Activated T-helper 9 cell treated with anti-CD3 and anti-CD28 coated beads, Interleukin-2, amount 50 U/mL, for 16 hours (primary cell): ENCODE measurements around the gene HSFX1.
"Not testable (repeated sequence)": the region's sequence is repeated elsewhere in the genome, so short reads cannot be mapped to it uniquely, and the experiment has no call there.

Source experiments
- DNase-seq: peaks from one replicate; pipeline ENCODE4 v3.0.0-alpha.2; 2020; ENCODE audit warnings: low read depth

HSFX1 gene, protein sequence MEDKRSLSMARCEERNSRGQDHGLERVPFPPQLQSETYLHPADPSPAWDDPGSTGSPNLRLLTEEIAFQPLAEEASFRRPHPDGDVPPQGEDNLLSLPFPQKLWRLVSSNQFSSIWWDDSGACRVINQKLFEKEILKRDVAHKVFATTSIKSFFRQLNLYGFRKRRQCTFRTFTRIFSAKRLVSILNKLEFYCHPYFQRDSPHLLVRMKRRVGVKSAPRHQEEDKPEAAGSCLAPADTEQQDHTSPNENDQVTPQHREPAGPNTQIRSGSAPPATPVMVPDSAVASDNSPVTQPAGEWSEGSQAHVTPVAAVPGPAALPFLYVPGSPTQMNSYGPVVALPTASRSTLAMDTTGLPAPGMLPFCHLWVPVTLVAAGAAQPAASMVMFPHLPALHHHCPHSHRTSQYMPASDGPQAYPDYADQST

DNA sequence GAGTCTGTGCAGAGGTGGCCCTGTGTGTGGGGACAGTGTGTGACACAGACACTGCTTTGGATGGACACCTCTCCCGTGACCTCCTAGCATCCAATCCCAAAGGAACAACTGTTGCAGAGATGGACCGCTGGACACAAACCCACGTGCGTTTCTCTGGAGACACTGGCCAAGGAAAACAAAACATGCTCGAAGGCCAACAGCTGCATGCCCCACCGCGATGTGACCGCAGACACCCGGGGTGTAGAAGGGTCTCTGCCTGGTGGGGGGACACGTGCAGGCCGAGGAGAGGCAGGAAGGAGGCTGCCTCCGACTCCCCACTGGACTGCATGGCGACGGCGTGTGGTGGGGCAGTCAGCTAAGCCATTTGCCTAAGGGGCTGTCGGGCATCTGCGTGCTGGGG, at the start of gene HSFX1:
Gene HSFX1, plus strand, starts transcription at position 301 of the 400 bp plus-strand sequence. CDS start 614 bp downstream, outside the sequence.
- not testable (repeated sequence) for DNase-seq

DNA sequence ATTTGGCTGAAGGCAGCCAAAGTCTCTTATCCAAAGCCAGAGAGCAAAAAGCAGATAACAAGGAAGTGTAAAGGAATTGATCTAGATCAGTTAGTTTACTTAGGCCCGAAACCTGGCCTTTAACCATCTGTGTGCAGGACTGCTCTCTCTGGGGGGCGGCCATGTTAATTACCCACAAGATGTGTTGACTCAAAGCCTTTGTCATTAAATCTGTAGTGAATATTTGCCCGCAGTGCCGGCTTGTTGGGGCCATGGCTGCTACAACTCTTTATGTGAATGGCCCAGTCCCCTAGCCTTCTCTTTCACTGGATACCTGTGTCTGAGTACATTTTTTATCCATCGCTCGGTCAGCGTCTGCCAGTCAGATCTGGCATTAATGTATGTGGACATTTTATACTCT, 46.6 kb upstream of the HSFX1 start:
- DNase-seq: not testable (repeated sequence)

DNA sequence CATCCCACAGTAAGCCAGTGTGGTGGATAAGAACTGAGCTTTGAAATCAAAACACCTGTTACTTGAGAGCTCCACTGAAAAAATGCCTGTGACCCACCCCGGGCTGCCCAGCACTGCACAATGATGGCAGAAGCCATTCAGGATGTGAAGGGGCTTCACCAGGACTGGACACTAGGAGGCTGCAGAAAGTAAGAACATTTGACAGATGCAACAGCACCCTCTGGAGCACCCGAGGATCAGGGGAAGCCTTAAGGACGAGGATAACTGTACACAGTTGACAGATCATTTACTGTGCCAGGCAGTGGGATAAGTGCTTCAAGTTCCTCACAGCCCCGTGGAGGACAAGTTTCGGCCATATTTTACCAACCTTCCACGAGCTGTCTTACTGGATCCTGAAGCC, 31.6 kb upstream of the HSFX1 start:
- not testable (repeated sequence) for DNase-seq

DNA sequence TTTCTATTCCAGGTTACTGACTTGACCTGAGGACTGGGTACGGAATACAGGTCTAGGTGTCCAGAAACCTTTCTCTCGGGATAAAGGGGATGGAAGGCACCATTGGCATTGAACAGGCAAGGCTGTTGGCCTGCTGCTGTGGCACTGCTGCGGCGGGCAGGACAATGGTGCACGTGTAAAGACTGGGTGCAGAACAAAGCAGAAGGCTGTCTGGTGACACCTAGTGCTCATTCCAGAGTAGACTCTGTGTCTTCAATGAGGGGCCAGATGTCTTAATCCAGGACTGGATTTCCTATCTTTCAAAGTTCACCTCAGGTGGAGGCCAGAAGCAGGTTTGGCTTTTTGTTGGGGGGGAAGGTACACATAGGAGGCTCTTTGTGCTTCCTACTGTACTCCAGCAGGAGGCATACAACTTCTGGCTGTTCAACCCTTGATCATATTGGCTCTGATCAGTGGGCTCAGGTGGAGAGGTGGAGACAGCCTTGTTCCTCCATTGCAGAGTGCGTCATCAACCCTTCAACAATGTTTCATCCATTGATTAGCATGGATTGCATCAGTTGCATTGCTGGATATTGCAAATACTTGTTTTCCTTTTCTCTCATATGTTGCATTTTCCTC, 27.4 kb upstream of the HSFX1 start:
- not testable (repeated sequence) for DNase-seq

DNA sequence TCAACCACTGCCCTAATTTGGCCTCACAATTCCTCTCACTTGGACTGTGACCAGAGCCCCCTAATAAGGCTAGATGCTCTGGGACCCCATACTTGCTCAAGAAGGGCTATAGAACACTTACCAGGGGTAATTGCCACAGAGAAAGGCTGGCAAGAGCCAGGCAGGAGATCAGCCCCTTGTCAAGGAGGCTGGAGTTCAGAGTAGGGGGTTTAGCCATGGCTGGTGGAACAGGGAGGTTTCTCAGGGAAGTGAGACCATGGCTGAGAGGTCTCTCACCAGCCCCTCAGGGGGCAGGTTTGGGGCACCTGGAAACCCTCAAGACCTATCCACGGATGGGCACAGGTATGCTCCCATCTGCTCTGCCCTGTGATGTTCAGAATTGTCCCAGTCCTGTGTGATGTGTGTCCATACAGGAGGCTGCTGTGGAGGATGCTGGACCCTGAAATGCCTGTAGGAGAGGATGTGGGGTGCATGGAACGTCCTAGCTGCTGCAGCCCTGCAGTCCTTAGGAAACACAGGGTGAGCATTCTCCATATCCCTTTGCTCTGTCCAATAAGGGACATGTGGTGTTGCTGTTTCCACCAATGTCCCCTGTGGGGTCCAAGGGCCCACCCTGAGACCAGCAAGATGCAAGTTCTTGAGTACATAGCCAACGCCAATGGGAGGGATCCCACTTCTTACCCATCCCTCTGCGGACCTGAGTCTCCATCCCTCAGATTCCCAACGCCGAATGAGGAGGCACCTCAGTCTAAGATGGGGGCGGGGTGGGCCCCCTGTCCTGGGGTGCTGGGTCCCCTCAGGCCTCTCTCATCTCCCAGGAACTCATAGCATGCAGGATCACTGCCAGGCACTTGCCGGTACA, 16.4 kb upstream of the HSFX1 start:
- no peak for DNase-seq

DNA sequence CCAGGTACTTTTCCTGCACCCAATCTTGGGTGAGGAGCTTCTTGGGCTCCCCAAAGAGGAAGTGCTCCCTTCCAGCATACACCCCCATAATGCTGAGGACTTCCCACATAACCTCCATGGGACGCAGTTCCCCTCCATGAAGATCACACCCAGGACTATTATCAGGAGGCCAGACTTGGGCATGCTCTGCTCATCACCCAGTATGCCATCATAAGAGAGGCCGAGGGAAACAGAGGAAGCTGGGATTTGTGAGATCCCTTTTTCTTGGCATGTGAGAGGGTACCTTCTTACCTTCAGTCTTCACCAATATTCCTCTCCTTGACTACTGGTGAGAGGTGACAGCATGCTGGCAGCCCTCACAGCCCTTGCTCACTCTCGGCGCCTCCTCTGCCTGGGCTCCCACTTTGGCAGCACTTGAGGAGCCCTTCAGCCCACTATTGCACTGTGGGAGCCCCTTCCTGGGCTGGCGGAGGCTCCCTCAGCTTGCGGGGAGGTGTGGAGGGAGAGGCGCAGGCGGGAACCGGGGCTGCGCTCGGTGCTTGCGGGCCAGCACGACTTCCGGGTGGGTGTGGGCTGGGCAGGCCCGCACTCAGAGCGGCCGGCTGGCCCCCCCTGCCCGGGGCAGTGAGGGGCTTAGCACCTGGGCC, 15.7 kb upstream of the HSFX1 start:
- no peak for DNase-seq

DNA sequence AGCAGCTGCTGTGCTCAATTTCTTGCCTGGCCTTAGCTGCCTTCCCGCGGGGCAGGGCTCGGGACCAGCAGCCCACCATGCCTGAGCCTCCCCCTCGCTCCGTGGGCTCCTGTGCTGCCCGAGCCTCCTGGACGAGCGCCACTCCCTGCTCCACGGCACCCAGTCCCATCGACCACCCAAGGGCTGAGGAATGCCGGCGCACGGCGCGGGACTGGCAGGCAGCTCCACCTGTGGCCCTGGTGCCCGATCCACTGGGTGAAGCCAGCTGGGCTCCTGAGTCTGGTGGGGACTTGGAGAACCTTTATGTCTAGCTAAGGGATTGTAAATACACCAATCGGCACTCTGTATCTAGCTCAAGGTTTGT, 15.2 kb upstream of the HSFX1 start:
- not testable (repeated sequence) for DNase-seq

DNA sequence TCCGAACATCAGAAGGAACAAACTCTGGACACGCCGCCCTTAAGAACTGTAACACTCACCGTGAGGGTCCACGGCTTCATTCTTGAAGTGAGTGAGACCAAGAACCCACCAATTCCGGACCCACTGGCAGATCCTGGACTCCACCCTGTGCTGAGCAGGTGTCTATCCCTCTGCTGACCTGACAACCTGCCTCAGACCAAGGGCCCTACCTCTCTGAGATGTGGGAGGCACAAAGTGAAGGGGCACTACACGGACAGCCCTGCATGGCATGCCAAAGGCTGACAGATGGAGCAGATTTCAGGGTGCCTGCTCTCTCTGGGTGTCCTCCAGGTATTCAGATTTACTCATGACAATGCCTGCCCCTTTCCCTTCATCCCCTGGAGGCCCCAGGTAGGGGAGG, 14.0 kb upstream of the HSFX1 start:
- DNase-seq: no peak

DNA sequence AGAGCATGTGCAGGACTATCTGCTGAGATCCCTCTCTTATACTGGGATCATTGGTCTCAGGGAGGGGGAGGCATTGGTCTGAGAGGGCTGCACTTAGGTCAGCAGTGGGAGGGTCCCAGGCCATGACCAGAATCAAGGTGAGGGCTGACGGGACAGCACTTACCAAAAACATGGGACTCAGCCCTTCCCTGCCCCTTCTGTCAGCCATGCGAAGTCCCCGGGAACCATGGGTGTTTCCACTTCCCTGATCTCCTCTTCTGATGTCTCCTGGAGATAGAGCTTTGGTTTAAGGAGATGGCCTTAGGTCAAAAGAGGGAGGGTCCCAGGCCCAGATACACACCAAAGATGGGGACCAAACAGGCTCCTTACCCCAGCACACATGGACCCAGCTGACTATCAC, 12.9 kb upstream of the HSFX1 start:
- no peak for DNase-seq

DNA sequence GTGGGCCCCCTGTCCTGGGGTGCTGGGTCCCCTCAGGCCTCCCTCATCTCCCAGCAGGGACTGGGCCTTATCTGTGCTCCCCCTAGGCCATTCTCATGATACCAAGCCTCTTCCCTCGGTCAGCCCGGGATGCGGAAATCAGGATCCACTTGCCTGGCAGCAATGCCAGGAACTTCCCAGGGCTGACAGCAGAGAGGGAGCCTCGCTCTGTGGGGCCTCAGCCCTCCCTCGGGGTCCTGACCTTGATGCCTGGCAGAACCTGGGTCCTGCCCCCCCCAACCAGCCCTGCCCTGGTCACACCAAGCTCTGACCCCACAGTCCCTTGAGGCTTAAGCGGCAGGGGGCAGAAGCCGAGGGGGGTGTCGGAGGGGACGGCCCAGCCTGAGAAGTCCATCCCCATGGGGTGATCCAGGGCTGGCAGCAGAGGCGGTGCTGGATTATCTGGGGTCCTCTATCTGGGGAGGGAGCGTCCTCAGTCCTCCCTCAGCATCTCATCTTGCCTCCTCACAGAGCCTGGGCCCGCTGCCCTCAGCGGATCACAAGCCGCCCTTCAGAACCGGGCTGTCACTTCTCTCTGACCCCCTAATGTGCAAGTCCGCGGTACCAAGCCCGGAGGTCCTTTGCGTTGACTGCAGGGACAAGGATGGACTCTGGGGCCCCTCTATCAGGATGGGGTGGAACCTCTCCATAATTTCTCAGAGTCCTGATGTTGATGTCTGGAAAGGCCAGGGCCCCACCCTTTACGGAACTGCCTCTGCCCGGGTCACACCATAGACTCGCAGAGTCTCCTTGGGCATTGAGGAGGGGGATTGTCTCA, 11.8 kb upstream of the HSFX1 start:
- DNase-seq: not testable (repeated sequence)

DNA sequence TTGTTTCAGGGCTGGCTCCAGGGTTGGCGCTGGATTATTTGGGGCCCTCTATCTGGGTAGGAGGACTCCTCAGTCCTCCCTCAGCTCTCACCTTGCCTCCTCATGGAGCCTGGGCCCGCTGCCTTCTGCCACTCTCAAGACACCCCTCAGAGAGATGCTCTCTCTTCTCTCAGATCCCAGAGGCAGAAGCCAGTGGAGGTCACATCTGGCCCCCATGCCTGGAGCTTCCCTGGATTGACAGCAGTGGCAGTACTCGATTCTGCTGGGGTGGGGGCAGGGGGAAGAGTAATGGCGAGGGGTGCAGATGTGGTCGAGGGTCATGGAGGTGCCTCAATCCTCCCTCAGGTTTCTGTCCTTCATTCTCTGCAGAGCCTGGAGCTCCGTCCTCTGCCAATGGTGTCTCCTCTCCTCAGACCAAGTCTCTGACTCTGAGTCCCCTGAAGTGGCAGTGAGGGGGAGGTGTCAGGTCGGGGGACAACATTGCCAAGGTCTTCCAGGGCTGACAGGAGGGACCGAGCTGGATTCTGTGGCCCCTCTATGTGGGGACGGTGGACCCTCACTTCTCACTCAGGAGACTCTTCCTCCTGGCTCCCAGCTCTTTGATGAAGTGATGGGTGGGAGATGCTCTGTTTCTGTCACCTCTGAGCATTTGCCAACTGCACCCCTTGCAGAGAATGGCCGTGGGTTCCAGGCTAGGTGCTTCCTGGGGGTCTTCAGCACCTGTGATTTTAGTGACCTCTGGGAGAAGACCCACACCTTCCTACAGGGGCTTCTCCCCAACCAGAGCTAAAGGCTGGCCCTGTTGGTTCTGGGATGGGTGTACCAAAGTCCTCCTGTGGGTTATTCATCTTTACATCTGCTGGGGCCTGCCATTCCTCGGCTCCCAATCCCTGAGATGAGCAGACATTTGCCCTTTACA, 10.9 kb upstream of the HSFX1 start:
- no peak for DNase-seq

DNA sequence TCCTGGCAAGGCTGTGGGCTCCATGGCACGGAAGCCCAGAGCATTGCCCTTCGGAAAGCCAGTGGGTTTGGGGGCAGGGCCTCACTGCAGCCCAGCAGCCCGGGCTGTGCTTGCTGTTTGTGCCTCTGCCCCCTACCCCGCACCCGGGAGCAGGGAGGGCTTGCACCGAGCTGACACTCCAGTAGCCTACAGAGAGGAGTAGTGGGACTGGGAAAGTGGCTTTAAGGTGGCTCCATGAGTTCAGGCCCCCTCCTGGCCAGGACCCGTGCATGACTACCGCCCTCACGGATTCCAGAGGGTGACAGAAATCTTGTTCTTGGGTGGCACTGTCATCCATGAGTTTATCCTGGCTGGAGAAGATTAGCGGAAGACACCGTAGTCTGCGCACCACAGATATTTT, 3.5 kb upstream of the HSFX1 start:
- DNase-seq: not testable (repeated sequence)

DNA sequence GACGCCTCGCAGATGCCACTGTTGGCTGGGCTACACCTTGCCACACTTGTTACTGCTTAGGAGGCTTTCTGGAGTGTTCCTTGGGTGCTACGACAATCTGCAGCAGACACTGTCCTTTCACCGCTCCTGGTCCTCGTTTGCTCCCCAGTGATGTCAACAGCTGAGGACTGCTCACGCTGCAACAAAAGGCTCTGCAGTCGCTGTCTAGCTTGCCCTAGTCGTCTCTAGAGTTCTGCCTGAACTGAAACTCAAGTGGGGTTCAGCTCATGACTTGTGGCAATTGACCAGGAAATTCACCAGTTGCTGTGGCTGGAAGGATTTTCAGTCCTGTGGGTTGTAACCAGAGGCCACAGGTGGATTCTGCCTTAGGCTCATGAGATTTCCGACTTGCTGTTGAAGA, 842 bp upstream of the HSFX1 start:
- not testable (repeated sequence) for DNase-seq

DNA sequence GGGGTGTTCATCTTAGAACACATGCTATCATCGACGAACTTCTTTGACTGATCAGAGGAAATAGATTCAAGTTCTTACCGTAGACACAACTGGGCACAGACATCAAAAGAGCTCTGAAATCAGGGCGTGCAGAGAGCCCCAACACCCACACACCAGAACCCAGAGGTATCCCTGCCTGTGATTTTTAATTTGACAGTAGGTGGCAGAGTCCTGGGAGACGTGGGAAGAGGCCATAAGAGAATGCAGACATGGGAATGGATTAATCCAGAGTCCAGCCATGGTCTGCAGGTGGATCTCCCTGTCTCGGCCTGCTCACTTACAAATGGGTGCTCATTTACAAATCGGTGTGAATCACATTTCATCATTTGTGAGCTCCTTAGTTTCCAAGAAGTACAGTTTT, 4.1 kb downstream of the HSFX1 start:
- not testable (repeated sequence) for DNase-seq

DNA sequence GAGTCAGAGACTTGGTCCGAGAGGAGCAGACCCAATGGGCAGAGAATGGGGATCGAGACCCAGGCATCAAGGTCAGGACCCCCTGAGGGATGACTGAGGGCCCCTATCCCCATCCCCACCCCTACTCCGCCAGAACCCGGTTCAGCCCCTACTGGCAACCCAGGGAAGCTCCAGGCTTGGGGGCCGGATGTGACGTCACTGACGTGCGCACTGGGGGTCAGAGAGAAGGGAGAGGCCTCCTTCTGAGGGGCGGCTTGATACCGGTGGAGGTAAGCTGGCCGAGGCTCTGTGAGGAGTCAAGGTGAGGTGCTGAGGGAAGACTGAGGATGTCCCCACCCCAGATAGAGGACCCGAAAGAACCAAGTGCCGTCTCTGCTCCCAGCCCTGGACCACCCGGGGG, 7.9 kb downstream of the HSFX1 start, which contains the start of gene MAGEA9:
Gene MAGEA9, plus strand, starts transcription at position 204 of the 400 bp plus-strand sequence. CDS start 4,281 bp downstream, outside the sequence.
- not testable (repeated sequence) for DNase-seq

DNA sequence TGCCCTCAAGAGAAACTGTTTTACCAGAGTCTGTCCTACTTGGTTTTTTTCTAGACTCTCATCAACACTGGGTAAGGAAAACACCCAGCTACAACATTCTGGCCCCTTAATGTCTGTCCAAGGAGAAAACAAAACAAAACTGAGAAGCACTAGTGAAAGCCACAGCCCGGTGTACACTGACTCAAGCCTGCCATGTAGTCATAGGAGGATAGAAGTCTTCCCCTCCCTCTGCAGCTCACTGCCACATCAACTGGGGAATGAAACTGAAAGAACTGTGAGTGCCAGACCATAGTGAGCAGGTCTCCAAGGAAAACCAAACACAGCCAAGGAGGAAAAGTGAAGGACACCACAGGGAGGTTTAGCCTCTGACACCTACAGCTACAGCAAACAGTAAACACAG, 21.7 kb downstream of the HSFX1 start:
- not testable (repeated sequence) for DNase-seq

DNA sequence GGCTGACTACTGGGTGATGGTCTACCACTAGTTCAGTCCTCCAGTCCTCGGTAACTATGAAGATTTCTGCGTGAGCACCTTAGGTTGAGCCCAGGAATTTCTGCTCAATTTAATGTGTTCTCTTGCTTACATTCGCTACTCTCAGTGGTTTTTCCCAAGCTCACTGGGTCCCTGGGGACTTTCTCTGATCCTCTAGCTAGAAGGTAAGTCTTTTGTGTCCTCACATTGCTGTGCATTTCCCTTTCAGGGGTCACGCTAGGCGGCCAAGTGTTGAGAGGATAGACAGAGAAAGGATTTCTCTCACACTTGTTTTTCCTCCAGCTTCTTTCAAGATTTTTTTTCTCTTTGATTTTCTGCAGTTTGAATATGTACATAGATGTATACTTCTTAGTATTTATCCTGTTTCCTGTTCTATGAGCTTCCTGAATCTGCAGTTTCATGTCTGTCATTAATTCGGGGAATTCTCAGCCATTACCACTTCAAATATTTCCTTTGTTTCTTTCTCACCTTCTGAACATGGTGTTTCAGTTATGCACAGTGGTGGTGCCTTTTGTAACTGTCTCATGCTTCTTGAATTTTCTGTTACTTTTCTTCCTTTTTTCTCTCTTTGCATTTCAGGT, 25.3 kb downstream of the HSFX1 start:
- DNase-seq: no peak

DNA sequence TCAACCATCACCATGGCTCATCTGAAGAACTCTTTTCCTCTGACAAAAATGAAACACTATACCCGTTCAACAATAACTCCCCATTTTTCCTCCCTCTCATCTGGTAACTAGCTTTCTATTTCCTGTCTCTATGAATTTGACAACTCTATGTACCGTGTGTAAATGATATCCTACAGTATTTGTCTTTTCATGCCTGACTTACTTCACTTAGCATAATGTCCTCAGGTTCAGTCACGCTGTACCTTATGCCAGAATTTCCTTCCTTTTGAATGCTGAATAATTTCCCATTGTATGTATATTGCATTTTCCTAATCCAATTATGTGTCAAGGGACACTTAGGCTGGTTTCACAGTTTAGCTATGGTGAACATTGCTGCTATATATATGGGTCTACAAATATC, 26.1 kb downstream of the HSFX1 start:
- DNase-seq: no peak

DNA sequence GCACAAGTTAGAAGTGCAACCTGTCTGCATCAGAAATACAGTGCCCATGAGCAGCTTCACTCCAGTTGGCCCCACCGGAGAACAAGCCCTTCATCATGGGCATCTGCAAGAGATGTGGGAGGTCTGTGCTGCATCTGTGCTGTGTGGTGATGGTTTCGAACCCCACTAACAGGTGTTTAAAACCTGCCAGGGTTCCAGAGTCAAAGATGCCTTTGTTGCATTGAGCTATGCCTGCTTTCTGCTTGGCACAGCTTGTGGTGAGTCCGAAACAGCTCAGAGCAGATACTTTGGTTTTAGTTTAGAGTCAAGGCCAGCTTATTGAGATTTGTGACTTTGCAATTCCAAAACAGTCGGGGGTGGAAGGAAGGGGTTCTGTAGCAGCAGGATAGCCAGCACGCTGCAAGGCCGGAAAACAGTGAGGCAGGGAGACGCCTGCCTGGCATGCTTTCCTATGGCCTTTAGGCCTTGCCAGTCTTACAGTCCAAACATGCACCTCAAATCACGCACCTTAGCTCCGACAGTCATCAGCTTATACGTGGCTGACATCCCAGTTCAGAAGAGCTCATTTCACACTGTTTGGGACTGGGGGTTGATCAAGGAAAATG, 29.7 kb downstream of the HSFX1 start:
- DNase-seq: no peak
